Measurements from ENCODE around the gene NGEF.

- TF ChIP-seq, protein P1, sequence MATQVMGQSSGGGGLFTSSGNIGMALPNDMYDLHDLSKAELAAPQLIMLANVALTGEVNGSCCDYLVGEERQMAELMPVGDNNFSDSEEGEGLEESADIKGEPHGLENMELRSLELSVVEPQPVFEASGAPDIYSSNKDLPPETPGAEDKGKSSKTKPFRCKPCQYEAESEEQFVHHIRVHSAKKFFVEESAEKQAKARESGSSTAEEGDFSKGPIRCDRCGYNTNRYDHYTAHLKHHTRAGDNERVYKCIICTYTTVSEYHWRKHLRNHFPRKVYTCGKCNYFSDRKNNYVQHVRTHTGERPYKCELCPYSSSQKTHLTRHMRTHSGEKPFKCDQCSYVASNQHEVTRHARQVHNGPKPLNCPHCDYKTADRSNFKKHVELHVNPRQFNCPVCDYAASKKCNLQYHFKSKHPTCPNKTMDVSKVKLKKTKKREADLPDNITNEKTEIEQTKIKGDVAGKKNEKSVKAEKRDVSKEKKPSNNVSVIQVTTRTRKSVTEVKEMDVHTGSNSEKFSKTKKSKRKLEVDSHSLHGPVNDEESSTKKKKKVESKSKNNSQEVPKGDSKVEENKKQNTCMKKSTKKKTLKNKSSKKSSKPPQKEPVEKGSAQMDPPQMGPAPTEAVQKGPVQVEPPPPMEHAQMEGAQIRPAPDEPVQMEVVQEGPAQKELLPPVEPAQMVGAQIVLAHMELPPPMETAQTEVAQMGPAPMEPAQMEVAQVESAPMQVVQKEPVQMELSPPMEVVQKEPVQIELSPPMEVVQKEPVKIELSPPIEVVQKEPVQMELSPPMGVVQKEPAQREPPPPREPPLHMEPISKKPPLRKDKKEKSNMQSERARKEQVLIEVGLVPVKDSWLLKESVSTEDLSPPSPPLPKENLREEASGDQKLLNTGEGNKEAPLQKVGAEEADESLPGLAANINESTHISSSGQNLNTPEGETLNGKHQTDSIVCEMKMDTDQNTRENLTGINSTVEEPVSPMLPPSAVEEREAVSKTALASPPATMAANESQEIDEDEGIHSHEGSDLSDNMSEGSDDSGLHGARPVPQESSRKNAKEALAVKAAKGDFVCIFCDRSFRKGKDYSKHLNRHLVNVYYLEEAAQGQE (IDR thresholded peaks at IDR 0.05; ENCODE audit: insufficient read depth in 1 of 2, low read depth in 2 of 2, low read length in 2 of 2), result no peak
- TF ChIP-seq POLR2AphosphoS5 (IDR thresholded peaks at IDR 0.05; ENCODE audit: low read depth, low read length), result no peak
Measured at GRCh38 chr2:232892221-232892620, 120.8 kb downstream of the NGEF start.
